ENCODE measurements around the gene MRPS25.

MRPS25 gene

GRCh38 chr3:15055019-15055557 is 10.0 kb downstream of the MRPS25 start:
- Histone ChIP-seq H3K9me3 (ENCODE audit: insufficient read depth, low read depth, low read length) (no peaks in the 10 kb centered on the region), H3K4me3 (ENCODE audit: low read length, poor library complexity, severe bottlenecking) (no peak overlapping the region), H3K4me2 (ENCODE audit: low read depth, low read length, poor library complexity, severe bottlenecking) (no peak overlapping the region), H4K20me1 (ENCODE audit: insufficient read depth, low read length, poor library complexity, severe bottlenecking) (peaks cover 3% of the 10 kb centered on the region), H3F3A (ENCODE audit: low read depth) (no peaks in the 10 kb centered on the region), H3K27me3 (ENCODE audit: insufficient read depth, low read length, poor library complexity, severe bottlenecking) (no peaks in the 10 kb centered on the region), H3K9ac (ENCODE audit: low read depth, low read length, poor library complexity, severe bottlenecking) (no peak overlapping the region), H3K36me3 (ENCODE audit: insufficient read depth, low read length) (peaks cover 40% of the 10 kb centered on the region; the same call in 1 of the 2 replicates), H3K9me2 (replicated peaks; ENCODE audit: low read depth, low read length) (no peaks in the 10 kb centered on the region), H2AFZ (ENCODE audit: low read length) (no peak overlapping the region), H3K4me1 (ENCODE audit: insufficient read depth, low read length, poor library complexity, severe bottlenecking) (no peaks in the 10 kb centered on the region), H3K79me2 (ENCODE audit: insufficient read depth, low read length) (peaks cover 28% of the 10 kb centered on the region)
- TF ChIP-seq EZH2phosphoT487 (IDR thresholded peaks at IDR 0.05; ENCODE audit: borderline replicate concordance) = no peak
- TF ChIP-seq, protein P1, sequence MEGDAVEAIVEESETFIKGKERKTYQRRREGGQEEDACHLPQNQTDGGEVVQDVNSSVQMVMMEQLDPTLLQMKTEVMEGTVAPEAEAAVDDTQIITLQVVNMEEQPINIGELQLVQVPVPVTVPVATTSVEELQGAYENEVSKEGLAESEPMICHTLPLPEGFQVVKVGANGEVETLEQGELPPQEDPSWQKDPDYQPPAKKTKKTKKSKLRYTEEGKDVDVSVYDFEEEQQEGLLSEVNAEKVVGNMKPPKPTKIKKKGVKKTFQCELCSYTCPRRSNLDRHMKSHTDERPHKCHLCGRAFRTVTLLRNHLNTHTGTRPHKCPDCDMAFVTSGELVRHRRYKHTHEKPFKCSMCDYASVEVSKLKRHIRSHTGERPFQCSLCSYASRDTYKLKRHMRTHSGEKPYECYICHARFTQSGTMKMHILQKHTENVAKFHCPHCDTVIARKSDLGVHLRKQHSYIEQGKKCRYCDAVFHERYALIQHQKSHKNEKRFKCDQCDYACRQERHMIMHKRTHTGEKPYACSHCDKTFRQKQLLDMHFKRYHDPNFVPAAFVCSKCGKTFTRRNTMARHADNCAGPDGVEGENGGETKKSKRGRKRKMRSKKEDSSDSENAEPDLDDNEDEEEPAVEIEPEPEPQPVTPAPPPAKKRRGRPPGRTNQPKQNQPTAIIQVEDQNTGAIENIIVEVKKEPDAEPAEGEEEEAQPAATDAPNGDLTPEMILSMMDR (conservative IDR thresholded peaks at IDR 0.05; ENCODE audit: low read length) = no peak

- Histone ChIP-seq H3K9me2 (replicated peaks; ENCODE audit: low read depth, low read length) (no peaks in the 10 kb centered on the region), H3K36me3 (ENCODE audit: insufficient read depth, low read length) (peaks cover 48% of the 10 kb centered on the region; the same call in 1 of the 2 replicates), H3K27me3 (ENCODE audit: insufficient read depth, low read length, poor library complexity, severe bottlenecking) (no peaks in the 10 kb centered on the region), H3K9me3 (ENCODE audit: insufficient read depth, low read depth, low read length) (no peaks in the 10 kb centered on the region), H2AFZ (ENCODE audit: low read length) (no peak overlapping the region), H3K9ac (ENCODE audit: low read depth, low read length, poor library complexity, severe bottlenecking) (no peak overlapping the region), H3K4me3 (ENCODE audit: low read length, poor library complexity, severe bottlenecking) (no peak overlapping the region), H3F3A (ENCODE audit: low read depth) (no peaks in the 10 kb centered on the region), H3K79me2 (ENCODE audit: insufficient read depth, low read length) (peaks cover 28% of the 10 kb centered on the region), H3K4me2 (ENCODE audit: low read depth, low read length, poor library complexity, severe bottlenecking) (no peak overlapping the region), H3K4me1 (ENCODE audit: insufficient read depth, low read length, poor library complexity, severe bottlenecking) (no peaks in the 10 kb centered on the region), H4K20me1 (ENCODE audit: insufficient read depth, low read length, poor library complexity, severe bottlenecking) (peaks cover 3% of the 10 kb centered on the region)
- TF ChIP-seq EZH2phosphoT487 (IDR thresholded peaks at IDR 0.05; ENCODE audit: borderline replicate concordance) = no peak
- TF ChIP-seq, protein P1 (conservative IDR thresholded peaks at IDR 0.05; ENCODE audit: low read length) = no peak
These were observed 11.6 kb downstream of the MRPS25 start for GRCh38 chr3:15053541-15053940.

- no peaks in the 10 kb centered on the region for H3K9me3 ChIP-seq (ENCODE audit: insufficient read depth, low read depth, low read length)
- no peak overlapping the region for H3K4me3 ChIP-seq (ENCODE audit: low read length, poor library complexity, severe bottlenecking)
- H2AFZ ChIP-seq (ENCODE audit: low read length) = no peak overlapping the region
- H3K27me3 ChIP-seq (ENCODE audit: insufficient read depth, low read length, poor library complexity, severe bottlenecking) = no peaks in the 10 kb centered on the region
- no peaks in the 10 kb centered on the region for H3F3A ChIP-seq (ENCODE audit: low read depth)
- peaks cover 28% of the 10 kb centered on the region for H3K79me2 ChIP-seq (ENCODE audit: insufficient read depth, low read length)
- no peak overlapping the region for H3K9ac ChIP-seq (ENCODE audit: low read depth, low read length, poor library complexity, severe bottlenecking)
- H4K20me1 ChIP-seq (ENCODE audit: insufficient read depth, low read length, poor library complexity, severe bottlenecking) = peaks cover 3% of the 10 kb centered on the region
- no peak overlapping the region for H3K4me2 ChIP-seq (ENCODE audit: low read depth, low read length, poor library complexity, severe bottlenecking)
- peaks cover 55% of the 10 kb centered on the region; the same call in 1 of the 2 replicates for H3K36me3 ChIP-seq (ENCODE audit: insufficient read depth, low read length)
- H3K4me1 ChIP-seq (ENCODE audit: insufficient read depth, low read length, poor library complexity, severe bottlenecking) = no peaks in the 10 kb centered on the region
- no peaks in the 10 kb centered on the region for H3K9me2 ChIP-seq (replicated peaks; ENCODE audit: low read depth, low read length)
- TF ChIP-seq, protein P1 (conservative IDR thresholded peaks at IDR 0.05; ENCODE audit: low read length) = no peak
- TF ChIP-seq EZH2phosphoT487 (IDR thresholded peaks at IDR 0.05; ENCODE audit: borderline replicate concordance) = no peak
These were observed 12.5 kb downstream of the MRPS25 start for GRCh38 chr3:15052335-15053242.

All from Loucy (cell line).